Measurements from ENCODE around the gene OR4D6.

OR4D6 gene

GRCh38 chr11:59475176-59475575 is 18.4 kb downstream of the OR4D6 start:
- TF ChIP-seq CTCF (IDR thresholded peaks at IDR 0.05) = no peak
- Mint-ChIP-seq H3K4me3 (no peak overlapping the region), H3K36me3 (ENCODE audit: low read depth) (no peaks in the 10 kb centered on the region), H3K4me1 (no peaks in the 10 kb centered on the region), H3K27me3 (ENCODE audit: low read depth, poor library complexity) (peaks cover 4% of the 10 kb centered on the region), H3K27ac (no peak overlapping the region), H3K9me3 (no peaks in the 10 kb centered on the region)
- DNase-seq = no peak

DNA sequence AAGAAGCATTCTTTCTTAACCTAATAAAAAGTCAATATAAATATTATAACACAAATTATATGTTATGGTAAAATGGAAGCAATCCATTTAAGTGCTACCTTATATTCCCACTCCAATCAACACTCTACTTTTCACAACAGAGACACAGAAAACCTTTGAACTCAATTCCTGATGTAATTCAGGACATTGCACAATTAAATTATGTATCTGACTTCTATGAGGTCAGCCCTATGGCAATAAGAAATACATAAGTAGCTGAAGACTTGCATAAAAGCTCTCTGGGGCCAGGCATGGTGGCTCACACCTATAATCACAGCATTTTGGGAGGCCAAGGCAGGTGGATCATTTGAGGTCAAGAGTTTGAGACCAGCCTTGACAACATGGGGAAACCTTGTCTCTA is 23.1 kb downstream of the OR4D6 start:
- H3K27ac Mint-ChIP-seq = no peak overlapping the region
- no peak for TF ChIP-seq CTCF (IDR thresholded peaks at IDR 0.05)
- H3K27me3 Mint-ChIP-seq (ENCODE audit: low read depth, poor library complexity) = no peaks in the 10 kb centered on the region
- no peak for DNase-seq
- H3K36me3 Mint-ChIP-seq (ENCODE audit: low read depth) = no peaks in the 10 kb centered on the region
- H3K9me3 Mint-ChIP-seq = no peaks in the 10 kb centered on the region
- H3K4me3 Mint-ChIP-seq = no peak overlapping the region
- H3K4me1 Mint-ChIP-seq = no peaks in the 10 kb centered on the region

DNA sequence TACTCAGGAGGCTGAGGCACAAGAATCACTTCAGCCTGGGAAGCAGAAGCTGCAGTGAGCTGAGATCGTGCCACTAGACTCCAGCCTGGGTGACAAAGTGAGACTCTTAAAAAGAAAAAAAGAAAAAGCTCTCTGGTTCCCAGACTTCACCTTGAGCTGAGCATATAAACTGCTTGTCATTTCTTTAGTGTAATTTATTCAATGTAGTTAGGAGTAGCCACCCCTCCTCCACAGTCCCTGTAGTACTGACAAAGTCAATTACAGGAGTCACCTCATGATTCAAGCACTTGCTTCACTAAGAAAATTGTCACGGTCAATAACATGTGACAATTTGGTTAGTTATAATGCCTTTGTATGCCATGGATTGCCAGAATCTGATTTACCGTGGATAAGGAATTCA is 23.6 kb downstream of the OR4D6 start:
- no peak overlapping the region for H3K4me3 Mint-ChIP-seq
- no peak for TF ChIP-seq CTCF (IDR thresholded peaks at IDR 0.05)

GRCh38 chr11:59501931-59502330 is 45.2 kb downstream of the OR4D6 start:
- Mint-ChIP-seq H3K27ac (no peak overlapping the region), H3K9me3 (peaks cover 5% of the 10 kb centered on the region), H3K4me3 (no peak overlapping the region), H3K36me3 (ENCODE audit: low read depth) (no peaks in the 10 kb centered on the region), H3K27me3 (ENCODE audit: low read depth, poor library complexity) (no peaks in the 10 kb centered on the region), H3K4me1 (no peaks in the 10 kb centered on the region)
- TF ChIP-seq CTCF (IDR thresholded peaks at IDR 0.05) = no peak
- DNase-seq = no peak

More for the DNA sequence above, 23.6 kb downstream of the OR4D6 start:
- no peaks in the 10 kb centered on the region for H3K4me1 Mint-ChIP-seq
- H3K9me3 Mint-ChIP-seq = no peaks in the 10 kb centered on the region
- no peaks in the 10 kb centered on the region for H3K27me3 Mint-ChIP-seq (ENCODE audit: low read depth, poor library complexity)
- DNase-seq = no peak
- no peaks in the 10 kb centered on the region for H3K36me3 Mint-ChIP-seq (ENCODE audit: low read depth)
- H3K27ac Mint-ChIP-seq = no peak overlapping the region

DNA sequence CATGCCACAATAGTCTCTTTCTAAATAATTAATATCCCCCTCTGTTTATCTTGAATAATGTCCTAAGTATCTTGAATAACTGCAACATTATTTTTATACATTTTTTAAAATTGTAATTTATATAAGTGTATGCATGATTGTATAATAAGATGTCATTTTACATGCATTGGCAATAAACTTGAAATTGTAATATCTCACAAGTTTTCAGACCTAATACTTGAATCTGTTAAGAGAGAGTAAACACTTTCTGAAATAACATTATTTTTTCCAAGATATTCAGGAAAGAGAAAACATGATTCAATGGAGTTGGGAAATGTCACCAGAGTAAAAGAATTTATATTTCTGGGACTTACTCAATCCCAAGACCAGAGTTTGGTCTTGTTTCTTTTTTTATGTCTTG is 46.5 kb downstream of the OR4D6 start, which contains the start of gene OR4D11:
OR4D11 (plus strand) TSS at position 301 of the 400 bp plus-strand sequence; CDS start at position 301, 0 bp downstream.
- TF ChIP-seq CTCF (IDR thresholded peaks at IDR 0.05) = no peak
- no peaks in the 10 kb centered on the region for H3K4me1 Mint-ChIP-seq
- H3K9me3 Mint-ChIP-seq = peaks cover 5% of the 10 kb centered on the region
- no peaks in the 10 kb centered on the region for H3K36me3 Mint-ChIP-seq (ENCODE audit: low read depth)
- no peak within 1 kb of the TSS for H3K27ac Mint-ChIP-seq
- H3K4me3 Mint-ChIP-seq = no peak within 1 kb of the TSS
- no peaks in the 10 kb centered on the region for H3K27me3 Mint-ChIP-seq (ENCODE audit: low read depth, poor library complexity)
- no peak for DNase-seq

Data from nephron progenitor cell (in vitro differentiated cells).